Breast epithelium (tissue), 4 donors: Measurements from ENCODE around the gene FBN2. TPM values are rescaled to one million over a fixed set of nuclear protein-coding genes. Genes with fewer than 3 reads are reported as not detected.

ENCODE experiments used
- DNase-seq, 2 donors: peaks; one replicate each; pipeline ENCODE4 v3.0.0-alpha.2; 2019; ENCODE audit warnings: low spot score in 2 of 2
- H3K27ac ChIP-seq, 2 donors: fragments of 200-600 bp; sonication (generic) in 1 of 2; one replicate each; pipeline ENCODE4 v1.5.1; 2016 to 2019; ENCODE audit warnings: mild to moderate bottlenecking in 1 of 2
- H3K27me3 ChIP-seq, 2 donors: fragments of 200-600 bp; sonication (generic) in 1 of 2; one replicate each; pipeline versions ENCODE4 v1.5.1 to v1.6.0; 2017 to 2019; ENCODE audit warnings: control low read depth in 1 of 2, mild to moderate bottlenecking in 1 of 2
- H3K36me3 ChIP-seq: fragments of 200-600 bp; one replicate; pipeline ENCODE4 v1.5.1; 2019
- H3K4me1 ChIP-seq, 2 donors: fragments of 200-600 bp; sonication (generic); one replicate each; pipeline ENCODE4 v1.5.1; 2016 to 2019; ENCODE audit warnings: control low read depth in 1 of 2
- H3K4me3 ChIP-seq, 3 donors: fragments of 200-600 bp; sonication (generic); 1 replicate in 2 of 3; 2 replicates in 1 of 3; pipeline ENCODE4 v1.5.1; 2016 to 2019; ENCODE audit warnings: mild to moderate bottlenecking in 3 of 3, moderate library complexity in 2 of 3
- H3K9me3 ChIP-seq, 2 donors: fragments of 200-600 bp; sonication (generic) in 1 of 2; one replicate each; pipeline ENCODE4 v1.5.1; 2016 to 2019; ENCODE audit warnings: control low read depth in 1 of 2
- CTCF ChIP-seq, 3 donors: fragments of 450-650 bp; IDR thresholded peaks; one replicate each; pipeline ENCODE4 v1.5.1; 2016 to 2017; ENCODE audit warnings: antibody characterized with exemption in 3 of 3, mild to moderate bottlenecking in 3 of 3, moderate library complexity in 3 of 3
- POLR2A ChIP-seq: fragments of 450-650 bp; IDR thresholded peaks from one replicate; pipeline ENCODE4 v1.6.1; 2016; ENCODE audit warnings: antibody characterized with exemption, mild to moderate bottlenecking, moderate library complexity
- POLR2AphosphoS5 ChIP-seq, 3 donors: sonication (generic); formaldehyde crosslinking; IDR thresholded peaks; one replicate each; pipeline ENCODE4 v1.6.1; 2017; ENCODE audit warnings: antibody characterized with exemption in 3 of 3
- intact Hi-C: fragments of 100-400 bp; cut with DNase I; formaldehyde crosslinking; loops from one replicate; pipeline ENCODE4 v1.15.1; 2023; ENCODE audit warnings: low total_unique reads
- total RNA-seq, 3 donors: library from RNA; depleted of rRNA; stranded (reverse); fragments of >200 nt; gene quantifications; one replicate each; pipeline ENCODE4 v1.1.0, GENCODE V29; 2016

FBN2 gene
- total RNA-seq, 3 donors from 2014 or later, result 0.88 to 7.5 (median 1.8) TPM

- no peaks in the 10 kb centered on the region for H3K4me1 ChIP-seq
- no peaks in the 10 kb centered on the region for H3K27me3 ChIP-seq
- TF ChIP-seq POLR2A (no peak), CTCF (IDR thresholded peaks at IDR 0.05) (no peak), POLR2AphosphoS5 (IDR thresholded peaks at IDR 0.05) (no peak)
- H3K4me3 ChIP-seq, result no peak overlapping the region
- intact Hi-C loops, result no loop called here
- H3K9me3 ChIP-seq, result no peaks in the 10 kb centered on the region
- DNase-seq, result peak in 1 of 2 donors; percentile 64
- H3K36me3 ChIP-seq, result no peaks in the 10 kb centered on the region
- H3K27ac ChIP-seq, result peak overlapping the region; percentile 56 to 65
Measured at GRCh38 chr5:128216860-128217531, 321.0 kb downstream of the FBN2 start.

- H3K4me1 ChIP-seq, result no peaks in the 10 kb centered on the region
- no peak overlapping the region for H3K27ac ChIP-seq
- TF ChIP-seq POLR2A (no peak), POLR2AphosphoS5 (IDR thresholded peaks at IDR 0.05) (no peak)
- no peaks in the 10 kb centered on the region for H3K36me3 ChIP-seq
- H3K9me3 ChIP-seq, result no peaks in the 10 kb centered on the region
- intact Hi-C loops, result no loop called here
- no peak overlapping the region for H3K4me3 ChIP-seq
- no peak for DNase-seq
- no peaks in the 10 kb centered on the region for H3K27me3 ChIP-seq
Measured at GRCh38 chr5:128216285-128216684, 321.8 kb downstream of the FBN2 start.

GRCh38 chr5:128213833-128214232 lies 324.2 kb downstream of the FBN2 start:
- intact Hi-C loops, result no loop called here
- no peak overlapping the region for H3K27ac ChIP-seq
- H3K4me3 ChIP-seq, result no peak overlapping the region
- H3K4me1 ChIP-seq, result no peaks in the 10 kb centered on the region
- H3K9me3 ChIP-seq, result no peaks in the 10 kb centered on the region
- DNase-seq, result no peak
- no peaks in the 10 kb centered on the region for H3K36me3 ChIP-seq
- TF ChIP-seq POLR2AphosphoS5 (IDR thresholded peaks at IDR 0.05) (no peak), CTCF (IDR thresholded peaks at IDR 0.05) (no peak), POLR2A (no peak)
- H3K27me3 ChIP-seq, result no peaks in the 10 kb centered on the region

GRCh38 chr5:128213340-128213739 lies 324.7 kb downstream of the FBN2 start:
- no peak overlapping the region for H3K4me3 ChIP-seq
- H3K27ac ChIP-seq, result no peak overlapping the region
- no peaks in the 10 kb centered on the region for H3K36me3 ChIP-seq
- H3K27me3 ChIP-seq, result no peaks in the 10 kb centered on the region
- DNase-seq, result peak in 1 of 2 donors; percentile 31
- no peaks in the 10 kb centered on the region for H3K9me3 ChIP-seq
- intact Hi-C loops, result no loop called here
- no peaks in the 10 kb centered on the region for H3K4me1 ChIP-seq
- TF ChIP-seq CTCF (IDR thresholded peaks at IDR 0.05) (peak; percentile 11 to 79 (median 79)), POLR2AphosphoS5 (IDR thresholded peaks at IDR 0.05) (no peak), POLR2A (no peak)

- Histone ChIP-seq H3K27ac (no peak overlapping the region), H3K4me3 (no peak overlapping the region), H3K9me3 (no peaks in the 10 kb centered on the region), H3K4me1 (no peaks in the 10 kb centered on the region), H3K36me3 (no peaks in the 10 kb centered on the region), H3K27me3 (no peaks in the 10 kb centered on the region)
- TF ChIP-seq POLR2A (no peak), POLR2AphosphoS5 (IDR thresholded peaks at IDR 0.05) (no peak), CTCF (IDR thresholded peaks at IDR 0.05) (no peak)
- intact Hi-C loops, result no loop called here
- no peak for DNase-seq
Measured at GRCh38 chr5:128212191-128212806, 325.7 kb downstream of the FBN2 start.
